Endothelial cell of umbilical vein (primary cell): ENCODE results near the gene MAP1B. TPM values are rescaled to one million over a fixed set of nuclear protein-coding genes. Genes with fewer than 3 reads are reported as not detected.

Source experiments
- BruUV-seq: library from RNA; stranded (reverse); fragments of 400-500 nt; replicated peaks from 2 replicates; lab custom pipeline; 2021; lab: Mats Ljungman, UMichigan
- CTCF ChIA-PET: fragments of 300-600, 350-600 bp; sonication (Branson Sonifier 250); formaldehyde crosslinking; loops from one replicate; lab custom pipeline; 2021; ENCODE audit warnings: antibody characterized with exemption, inconsistent platforms; lab: Charles Lee
- POLR2A ChIA-PET: fragments of 300-600, 350-600 bp; sonication (Branson Sonifier 250); formaldehyde crosslinking; loops from one replicate; lab custom pipeline; 2021; ENCODE audit warnings: antibody characterized with exemption, inconsistent platforms; lab: Charles Lee
- DNase-seq: peaks from one replicate; pipeline ENCODE4 v3.0.0-alpha.2; 2011; ENCODE audit warnings: low read depth, low spot score
- FAIRE-seq: peaks from 2 replicates; lab custom pipeline; 2011; peaks lifted over from hg19 to GRCh38; lab: Jason Lieb, UNC
- H2AFZ ChIP-seq: 2 replicates; pipeline ENCODE4 v1.6.0; 2012; ENCODE audit warnings: low read depth, low read length, control low read depth, inconsistent platforms
- H3K27ac ChIP-seq: 2 replicates; pipeline ENCODE4 v1.5.1; 2011; ENCODE audit warnings: low read depth, mild to moderate bottlenecking, control low read depth, low read length, moderate library complexity; ENCODE audit not compliant: insufficient read depth
- H3K27me3 ChIP-seq, 2 experiments: 2 replicates each; pipeline versions ENCODE4 v1.6.0 to v1.6.1; 2011; ENCODE audit warnings: low read length in 2 of 2, mixed read lengths in 1 of 2; ENCODE audit not compliant: control insufficient read depth in 2 of 2, insufficient read depth in 2 of 2
- H3K36me3 ChIP-seq, 2 experiments: 2 replicates in 1 of 2; 3 replicates in 1 of 2; pipeline ENCODE4 v1.5.1; 2011; ENCODE audit warnings: low read length in 2 of 2, mild to moderate bottlenecking in 1 of 2, moderate library complexity in 1 of 2; ENCODE audit not compliant: control insufficient read depth in 2 of 2, insufficient read depth in 2 of 2; ENCODE audit errors: extremely low read depth in 1 of 2
- H3K4me1 ChIP-seq: 3 replicates; pipeline ENCODE4 v1.5.1; 2011; ENCODE audit warnings: mild to moderate bottlenecking, low read length; ENCODE audit not compliant: control insufficient read depth, insufficient read depth; ENCODE audit errors: extremely low read depth
- H3K4me2 ChIP-seq: 2 replicates; pipeline ENCODE4 v1.6.1; 2011; ENCODE audit warnings: low read length, control low read depth, mixed read lengths; ENCODE audit not compliant: insufficient read depth
- H3K4me3 ChIP-seq, 3 experiments: fragments of 200-600 bp in 1 of 3; sonication (generic), shearing (Covaris generic) in 1 of 3; replicated peaks in 1 of 3; 2 replicates each; pipeline ENCODE4 v1.5.1; 2011 to 2016; ENCODE audit warnings: control low read depth in 3 of 3, low read length in 3 of 3, mild to moderate bottlenecking in 2 of 3, inconsistent platforms in 1 of 3, low read depth in 1 of 3, moderate library complexity in 1 of 3; ENCODE audit not compliant: insufficient read depth in 1 of 3
- H3K79me2 ChIP-seq: 2 replicates; pipeline ENCODE4 v1.6.0; 2012; ENCODE audit warnings: low read length, inconsistent platforms; ENCODE audit not compliant: control insufficient read depth, insufficient read depth
- H3K9ac ChIP-seq: replicated peaks from 2 replicates; pipeline ENCODE3; 2011; ENCODE audit warnings: low read length, control low read depth; ENCODE audit not compliant: insufficient read depth; ENCODE audit errors: extremely low read depth
- H3K9me1 ChIP-seq: replicated peaks from 3 replicates; pipeline ENCODE4 v1.6.0; 2011; ENCODE audit warnings: mild to moderate bottlenecking, low read length; ENCODE audit not compliant: control insufficient read depth, insufficient read depth; ENCODE audit errors: extremely low read depth
- H3K9me3 ChIP-seq: replicated peaks from 2 replicates; pipeline ENCODE4 v1.5.1; 2012; ENCODE audit warnings: low read length, inconsistent platforms; ENCODE audit not compliant: control insufficient read depth, insufficient read depth
- H4K20me1 ChIP-seq: replicated peaks from 2 replicates; pipeline ENCODE3; 2011; ENCODE audit warnings: mild to moderate bottlenecking, low read length; ENCODE audit not compliant: control insufficient read depth, insufficient read depth; ENCODE audit errors: extremely low read depth
- EZH2 ChIP-seq: IDR thresholded peaks from 2 replicates; pipeline ENCODE4 v1.6.1; 2012; ENCODE audit warnings: borderline replicate concordance, low read depth, mild to moderate bottlenecking, moderate library complexity, low read length, inconsistent platforms; ENCODE audit not compliant: severe bottlenecking
- FOS ChIP-seq: IDR thresholded peaks from 2 replicates; pipeline ENCODE4 v1.6.1; 2011; ENCODE audit warnings: mild to moderate bottlenecking, low read length, moderate library complexity, borderline replicate concordance; ENCODE audit not compliant: insufficient read depth
- GATA2 ChIP-seq: IDR thresholded peaks from 2 replicates; pipeline ENCODE4 v1.7.0; 2011; ENCODE audit warnings: low read depth, mild to moderate bottlenecking, moderate library complexity, mixed read lengths, low read length; ENCODE audit not compliant: insufficient read length, insufficient read depth
- JUN ChIP-seq: IDR thresholded peaks from 2 replicates; pipeline ENCODE4 v1.6.1; 2011; ENCODE audit warnings: borderline replicate concordance, low read depth; ENCODE audit not compliant: insufficient read length, insufficient read depth
- MYC ChIP-seq: IDR thresholded peaks from one replicate; pipeline ENCODE4 v1.6.1; 2011; ENCODE audit warnings: mild to moderate bottlenecking, low read depth, low read length
- POLR2A ChIP-seq: IDR thresholded peaks from 2 replicates; pipeline ENCODE4 v1.6.1; 2012; ENCODE audit warnings: low read depth, mild to moderate bottlenecking, control low read depth, low read length
- POLR2AphosphoS5 ChIP-seq: IDR thresholded peaks from 2 replicates; pipeline ENCODE4 v1.6.1; 2012; ENCODE audit warnings: low read depth, mild to moderate bottlenecking, control low read depth, low read length, moderate library complexity; ENCODE audit not compliant: insufficient read depth
- dilution Hi-C: fragments of 300-500 bp; cut with MboI; formaldehyde crosslinking; loops from one replicate; pipeline ENCODE4 v1.15.0; 2019; ENCODE audit warnings: low sequenced_read_pairs; ENCODE audit not compliant: extremely low pct_ligation_motif_present
- intact Hi-C: fragments of 100-400 bp; cut with micrococcal nuclease; formaldehyde crosslinking; loops from one replicate; pipeline ENCODE4 v1.10.0; 2022
- polyA plus RNA-seq, 4 experiments: library from polyadenylated mRNA; depleted of rRNA in 3 of 4; stranded (reverse) in 3 of 4; unstranded in 1 of 4; fragments of >200 nt; gene quantifications; 2 replicates each; pipeline versions ENCODE4 v1.2.1 to v1.2.3, GENCODE V29; 2011 to 2012; ENCODE audit warnings: missing spikeins in 1 of 4
- total RNA-seq: library from RNA; stranded (reverse); gene quantifications from 2 replicates; pipeline ENCODE4 v1.2.3, GENCODE V29; 2021
- TF ChIP-seq, protein P1 (sequence below), 2 donors: IDR thresholded peaks; 1 replicate in 1 of 2; 2 replicates in 1 of 2; pipeline ENCODE4 v1.5.1; 2011; ENCODE audit warnings: low read length in 2 of 2, mild to moderate bottlenecking in 2 of 2, moderate library complexity in 2 of 2, control low read depth in 1 of 2, inconsistent platforms in 1 of 2, low read depth in 1 of 2; ENCODE audit not compliant: insufficient read depth in 1 of 2; ENCODE audit errors: extremely low read depth in 1 of 2
- TF ChIP-seq, protein P2 (sequence below): IDR thresholded peaks from 2 replicates; pipeline ENCODE4 v1.6.1; 2011; ENCODE audit not compliant: insufficient read depth, insufficient read length

The MAP1B gene
- total and polyA plus RNA-seq, 2 donors (not counting 3 experiments of a cell fraction or from before 2014, with no cell fraction given), result 55.9 to 263 TPM

DNA sequence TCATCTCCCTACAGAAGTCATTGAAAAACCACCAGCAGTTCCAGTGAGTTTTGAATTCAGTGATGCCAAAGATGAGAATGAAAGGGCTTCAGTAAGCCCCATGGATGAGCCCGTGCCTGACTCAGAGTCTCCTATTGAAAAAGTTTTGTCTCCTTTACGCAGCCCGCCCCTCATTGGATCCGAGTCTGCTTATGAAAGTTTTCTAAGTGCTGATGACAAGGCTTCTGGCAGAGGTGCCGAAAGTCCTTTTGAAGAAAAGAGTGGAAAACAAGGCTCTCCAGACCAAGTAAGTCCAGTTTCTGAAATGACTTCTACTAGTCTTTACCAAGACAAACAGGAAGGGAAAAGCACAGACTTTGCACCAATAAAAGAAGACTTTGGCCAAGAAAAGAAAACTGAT lies 90.1 kb downstream of the MAP1B start:
- H3K9ac ChIP-seq, result no peak overlapping the region
- ChIA-PET POLR2A (no interaction called here), CTCF (no interaction called here)
- peaks cover 33 to 40% of the 10 kb centered on the region in 2 experiments for H3K36me3 ChIP-seq
- no peaks in the 10 kb centered on the region for H3K4me1 ChIP-seq
- no peaks in the 10 kb centered on the region for H3K9me1 ChIP-seq
- H4K20me1 ChIP-seq, result no peaks in the 10 kb centered on the region
- DNase-seq (no peak), FAIRE-seq (no peak)
- TF ChIP-seq JUN (no peak), FOS (no peak), POLR2A (no peak)
- TF ChIP-seq, protein P1, sequence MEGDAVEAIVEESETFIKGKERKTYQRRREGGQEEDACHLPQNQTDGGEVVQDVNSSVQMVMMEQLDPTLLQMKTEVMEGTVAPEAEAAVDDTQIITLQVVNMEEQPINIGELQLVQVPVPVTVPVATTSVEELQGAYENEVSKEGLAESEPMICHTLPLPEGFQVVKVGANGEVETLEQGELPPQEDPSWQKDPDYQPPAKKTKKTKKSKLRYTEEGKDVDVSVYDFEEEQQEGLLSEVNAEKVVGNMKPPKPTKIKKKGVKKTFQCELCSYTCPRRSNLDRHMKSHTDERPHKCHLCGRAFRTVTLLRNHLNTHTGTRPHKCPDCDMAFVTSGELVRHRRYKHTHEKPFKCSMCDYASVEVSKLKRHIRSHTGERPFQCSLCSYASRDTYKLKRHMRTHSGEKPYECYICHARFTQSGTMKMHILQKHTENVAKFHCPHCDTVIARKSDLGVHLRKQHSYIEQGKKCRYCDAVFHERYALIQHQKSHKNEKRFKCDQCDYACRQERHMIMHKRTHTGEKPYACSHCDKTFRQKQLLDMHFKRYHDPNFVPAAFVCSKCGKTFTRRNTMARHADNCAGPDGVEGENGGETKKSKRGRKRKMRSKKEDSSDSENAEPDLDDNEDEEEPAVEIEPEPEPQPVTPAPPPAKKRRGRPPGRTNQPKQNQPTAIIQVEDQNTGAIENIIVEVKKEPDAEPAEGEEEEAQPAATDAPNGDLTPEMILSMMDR (IDR thresholded peaks at IDR 0.05; ENCODE audit: extremely low read depth in 1 of 2, insufficient read depth in 1 of 2, low read depth in 1 of 2, low read length in 2 of 2), result no peak
- H3K79me2 ChIP-seq, result peaks cover 50% of the 10 kb centered on the region
- no peak overlapping the region for H3K4me2 ChIP-seq
- dilution Hi-C loops, result no loop called here
- H3K27me3 ChIP-seq, result no peaks in the 10 kb centered on the region
- intact Hi-C loops, result no loop called here
- no peak overlapping the region for H3K4me3 ChIP-seq
- no peaks in the 10 kb centered on the region for H3K9me3 ChIP-seq
- BruUV-seq, result no TSS peak
- H2AFZ ChIP-seq, result no peak overlapping the region
- no peak overlapping the region for H3K27ac ChIP-seq

DNA sequence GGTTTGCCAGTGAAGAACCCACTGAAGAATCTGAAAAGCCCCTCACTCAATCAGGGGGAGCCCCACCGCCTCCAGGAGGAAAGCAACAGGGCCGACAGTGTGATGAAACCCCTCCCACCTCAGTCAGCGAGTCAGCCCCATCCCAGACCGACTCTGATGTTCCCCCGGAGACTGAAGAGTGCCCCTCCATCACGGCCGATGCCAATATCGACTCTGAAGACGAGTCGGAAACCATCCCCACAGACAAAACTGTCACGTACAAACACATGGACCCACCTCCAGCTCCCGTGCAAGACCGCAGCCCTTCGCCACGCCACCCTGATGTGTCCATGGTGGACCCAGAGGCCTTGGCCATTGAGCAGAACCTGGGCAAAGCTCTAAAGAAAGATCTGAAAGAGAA lies 92.4 kb downstream of the MAP1B start:
- Histone ChIP-seq H3K9me3 (no peaks in the 10 kb centered on the region), H3K27me3 (no peaks in the 10 kb centered on the region), H3K27ac (no peak overlapping the region), H3K9ac (no peak overlapping the region), H3K79me2 (peaks cover 47% of the 10 kb centered on the region), H3K4me3 (no peak overlapping the region), H3K4me2 (no peak overlapping the region), H2AFZ (no peak overlapping the region), H3K36me3 (peaks cover 46 to 48% of the 10 kb centered on the region in 2 experiments), H3K4me1 (no peaks in the 10 kb centered on the region), H3K9me1 (no peaks in the 10 kb centered on the region), H4K20me1 (no peaks in the 10 kb centered on the region)
- BruUV-seq, result no TSS peak
- TF ChIP-seq JUN, result no peak
- no peak for TF ChIP-seq MYC
- no peak for TF ChIP-seq POLR2A
- TF ChIP-seq, protein P2, sequence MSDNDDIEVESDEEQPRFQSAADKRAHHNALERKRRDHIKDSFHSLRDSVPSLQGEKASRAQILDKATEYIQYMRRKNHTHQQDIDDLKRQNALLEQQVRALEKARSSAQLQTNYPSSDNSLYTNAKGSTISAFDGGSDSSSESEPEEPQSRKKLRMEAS, result no peak
- no peak for TF ChIP-seq GATA2
- TF ChIP-seq EZH2, result no peak
- TF ChIP-seq, protein P1 (IDR thresholded peaks at IDR 0.05; ENCODE audit: extremely low read depth in 1 of 2, insufficient read depth in 1 of 2, low read depth in 1 of 2, low read length in 2 of 2), result no peak
- no peak for TF ChIP-seq POLR2AphosphoS5
- ChIA-PET CTCF (interaction anchor here (0.9 to 1.6 kb wide), 2 partner anchors 40 to 69 kb away, joined by 3 read pairs; no protein-coding TSS in a partner anchor), POLR2A (no interaction called here)
- DNase-seq (no peak), FAIRE-seq (no peak)
- intact Hi-C loops, result no loop called here
- dilution Hi-C loops, result no loop called here
